ENCODE data around the gene HEXIM2. TPM values are rescaled to one million over a fixed set of nuclear protein-coding genes. Genes with fewer than 3 reads are reported as not detected.

HEXIM2 gene
- total and polyA plus RNA-seq, 2 of the 13 experiments (the other 11 are each of a cell fraction or from before 2014, with no cell fraction given): 27.1 to 32.4 TPM

GRCh38 chr17:45150911-45151809 is 10.5 kb upstream of the HEXIM2 start (continued):
- 0 out of 2 replicates have a peak, but pooled peaks have one; percentile 36 for TF ChIP-seq ZNF34 (CRISPR knock-in tag; IDR thresholded peaks at IDR 0.05; ENCODE audit: borderline replicate concordance)
- TF ChIP-seq MAX (IDR thresholded peaks at IDR 0.05): peak; percentile 36; the same call in 1 of the 2 replicates
- 0 out of 2 replicates have a peak, but pooled peaks have one; percentile 3 for TF ChIP-seq MXD4 (CRISPR knock-in tag; IDR thresholded peaks at IDR 0.05)
- TF ChIP-seq ISL2 (CRISPR knock-in tag; IDR thresholded peaks at IDR 0.05): no peak
- TF ChIP-seq ZNF142 (CRISPR knock-in tag; IDR thresholded peaks at IDR 0.05): peak; percentile 69; the same call in 1 of the 2 replicates
- TF ChIP-seq ZNF644 (CRISPR knock-in tag; IDR thresholded peaks at IDR 0.05; ENCODE audit: low read depth): no peak
- peak; percentile 31; the same call in 1 of the 2 replicates for TF ChIP-seq RBFOX2 (IDR thresholded peaks at IDR 0.05; ENCODE audit: low read depth, low read length)
- TF ChIP-seq ZNF337 (CRISPR knock-in tag; IDR thresholded peaks at IDR 0.05; ENCODE audit: borderline replicate concordance, low read depth): 0 out of 2 replicates have a peak, but pooled peaks have one; percentile 35
- TF ChIP-seq SMYD3 (CRISPR knock-in tag; IDR thresholded peaks at IDR 0.05): 0 out of 2 replicates have a peak, but pooled peaks have one; percentile 16
- no peak for TF ChIP-seq ZNF691 (CRISPR knock-in tag; IDR thresholded peaks at IDR 0.05; ENCODE audit: borderline replicate concordance, low read depth)
- 0 out of 2 replicates have a peak, but pooled peaks have one; percentile 7 for TF ChIP-seq ARNT2 (CRISPR knock-in tag; IDR thresholded peaks at IDR 0.05; ENCODE audit: low read depth)
- TF ChIP-seq ZNF747 (CRISPR knock-in tag; IDR thresholded peaks at IDR 0.05; ENCODE audit: borderline replicate concordance): peak; percentile 59; the same call in 1 of the 2 replicates
- TF ChIP-seq RFX1 (IDR thresholded peaks at IDR 0.05): no peak
- TF ChIP-seq ZNF784 (CRISPR knock-in tag; IDR thresholded peaks at IDR 0.05; ENCODE audit: borderline replicate concordance): 0 out of 2 replicates have a peak, but pooled peaks have one; percentile 34
